Measurements from ENCODE around the gene KRTAP19-6. TPM values are rescaled to one million over a fixed set of nuclear protein-coding genes. Genes with fewer than 3 reads are reported as not detected.

KRTAP19-6 gene
- total RNA-seq (2022; extraction: Qiagen RNA extraction; ENCODE audit: low read depth): not detected in 5 replicates

GRCh38 chr21:30541764-30542163 lies at the start of gene KRTAP19-6:
Gene KRTAP19-6 (minus strand): TSS chr21:30541864. CDS start chr21:30541833, 31 bp downstream.

GRCh38 chr21:30590297-30590696 lies 48.6 kb upstream of the KRTAP19-6 start, which contains the start of gene KRTAP22-2:
Gene KRTAP22-2 (minus strand): TSS chr21:30590397.

GRCh38 chr21:30561264-30561895 lies 19.7 kb upstream of the KRTAP19-6 start, which contains the start of gene KRTAP19-7:
Gene KRTAP19-7 (minus strand): TSS chr21:30561314. CDS start chr21:30561289, 25 bp downstream.

GRCh38 chr21:30502041-30502440 lies 39.6 kb downstream of the KRTAP19-6 start, which contains the start of gene KRTAP19-5:
Gene KRTAP19-5 (minus strand): TSS chr21:30502141. CDS start chr21:30502090, 51 bp downstream.

GRCh38 chr21:30497065-30497464 lies 44.6 kb downstream of the KRTAP19-6 start, which contains the start of gene KRTAP19-4:
Gene KRTAP19-4 (minus strand): TSS chr21:30497165. CDS start chr21:30497110, 55 bp downstream.

GRCh38 chr21:30491963-30492428 lies 49.7 kb downstream of the KRTAP19-6 start, which contains the start of gene KRTAP19-3:
Gene KRTAP19-3 (minus strand): TSS chr21:30492013. CDS start chr21:30491957, 56 bp downstream.

Other genes with a start within 250 kb of the KRTAP19-6 start
- gene KRTAP26-1, start 221.5 kb downstream of the KRTAP19-6 start, total RNA-seq (2022; extraction: Qiagen RNA extraction; ENCODE audit: low read depth): not detected in 5 replicates
- not detected in 5 replicates for gene KRTAP27-1, start 204.2 kb downstream of the KRTAP19-6 start, total RNA-seq (2022; extraction: Qiagen RNA extraction; ENCODE audit: low read depth)
- gene KRTAP23-1, start 193.3 kb downstream of the KRTAP19-6 start, total RNA-seq (2022; extraction: Qiagen RNA extraction; ENCODE audit: low read depth): not detected in 5 replicates
- not detected in 5 replicates for gene KRTAP13-2, start 169.6 kb downstream of the KRTAP19-6 start, total RNA-seq (2022; extraction: Qiagen RNA extraction; ENCODE audit: low read depth)
- not detected in 5 replicates for gene KRTAP13-1, start 145.8 kb downstream of the KRTAP19-6 start, total RNA-seq (2022; extraction: Qiagen RNA extraction; ENCODE audit: low read depth)
- not detected in 5 replicates for gene KRTAP13-3, start 115.9 kb downstream of the KRTAP19-6 start, total RNA-seq (2022; extraction: Qiagen RNA extraction; ENCODE audit: low read depth)
- gene KRTAP13-4, start 111.6 kb downstream of the KRTAP19-6 start, total RNA-seq (2022; extraction: Qiagen RNA extraction; ENCODE audit: low read depth): not detected in 5 replicates
- gene KRTAP15-1, start 101.6 kb downstream of the KRTAP19-6 start, total RNA-seq (2022; extraction: Qiagen RNA extraction; ENCODE audit: low read depth): not detected in 5 replicates
- not detected in 5 replicates for gene KRTAP19-1, start 61.5 kb downstream of the KRTAP19-6 start, total RNA-seq (2022; extraction: Qiagen RNA extraction; ENCODE audit: low read depth)
- not detected in 5 replicates for gene KRTAP19-2, start 54.4 kb downstream of the KRTAP19-6 start, total RNA-seq (2022; extraction: Qiagen RNA extraction; ENCODE audit: low read depth)
- not detected in 5 replicates for gene KRTAP19-3, start 49.9 kb downstream of the KRTAP19-6 start, total RNA-seq (2022; extraction: Qiagen RNA extraction; ENCODE audit: low read depth)
- not detected in 5 replicates for gene KRTAP19-4, start 44.7 kb downstream of the KRTAP19-6 start, total RNA-seq (2022; extraction: Qiagen RNA extraction; ENCODE audit: low read depth)
- not detected in 5 replicates for gene KRTAP19-5, start 39.7 kb downstream of the KRTAP19-6 start, total RNA-seq (2022; extraction: Qiagen RNA extraction; ENCODE audit: low read depth)
- gene KRTAP19-7, start 19.4 kb upstream of the KRTAP19-6 start, total RNA-seq (2022; extraction: Qiagen RNA extraction; ENCODE audit: low read depth): not detected in 5 replicates
- not detected in 5 replicates for gene KRTAP22-2, start 48.5 kb upstream of the KRTAP19-6 start, total RNA-seq (2022; extraction: Qiagen RNA extraction; ENCODE audit: low read depth)
- gene KRTAP6-3, start 50.6 kb upstream of the KRTAP19-6 start, total RNA-seq (2022; extraction: Qiagen RNA extraction; ENCODE audit: low read depth): not detected in 5 replicates
- gene KRTAP6-2, start 57.0 kb upstream of the KRTAP19-6 start, total RNA-seq (2022; extraction: Qiagen RNA extraction; ENCODE audit: low read depth): not detected in 5 replicates
- gene KRTAP22-1, start 59.2 kb upstream of the KRTAP19-6 start, total RNA-seq (2022; extraction: Qiagen RNA extraction; ENCODE audit: low read depth): not detected in 5 replicates
- gene KRTAP6-1, start 72.1 kb upstream of the KRTAP19-6 start, total RNA-seq (2022; extraction: Qiagen RNA extraction; ENCODE audit: low read depth): not detected in 5 replicates
- not detected in 5 replicates for gene KRTAP20-1, start 74.6 kb upstream of the KRTAP19-6 start, total RNA-seq (2022; extraction: Qiagen RNA extraction; ENCODE audit: low read depth)
- gene KRTAP20-4, start 78.8 kb upstream of the KRTAP19-6 start, total RNA-seq (2022; extraction: Qiagen RNA extraction; ENCODE audit: low read depth): not detected in 5 replicates
- not detected in 5 replicates for gene KRTAP20-2, start 93.3 kb upstream of the KRTAP19-6 start, total RNA-seq (2022; extraction: Qiagen RNA extraction; ENCODE audit: low read depth)
- gene KRTAP20-3, start 101.0 kb upstream of the KRTAP19-6 start, total RNA-seq (2022; extraction: Qiagen RNA extraction; ENCODE audit: low read depth): not detected in 5 replicates
- gene KRTAP21-3, start 176.9 kb upstream of the KRTAP19-6 start, total RNA-seq (2022; extraction: Qiagen RNA extraction; ENCODE audit: low read depth): not detected in 5 replicates
- gene KRTAP21-2, start 205.4 kb upstream of the KRTAP19-6 start, total RNA-seq (2022; extraction: Qiagen RNA extraction; ENCODE audit: low read depth): not detected in 5 replicates
- gene KRTAP21-1, start 213.6 kb upstream of the KRTAP19-6 start, total RNA-seq (2022; extraction: Qiagen RNA extraction; ENCODE audit: low read depth): not detected in 5 replicates

All from A549 treated with CpdA at 1 μM for 4 hours (cell line).